GM18873 (cell line): ENCODE data around the gene CPNE2.
"Not testable (repeated sequence)": the region's sequence is repeated elsewhere in the genome, so short reads cannot be mapped to it uniquely, and the experiment has no call there.

Experiments used
- ATAC-seq: cut with Tn5 transposase; IDR thresholded peaks from one replicate; pipeline ENCODE4 v1.9.1; 2021; ENCODE audit warnings: mild to moderate bottlenecking, moderate library complexity, moderate number of reproducible peaks; ENCODE audit not compliant: unreplicated experiment, low FRiP score

CPNE2 gene

DNA sequence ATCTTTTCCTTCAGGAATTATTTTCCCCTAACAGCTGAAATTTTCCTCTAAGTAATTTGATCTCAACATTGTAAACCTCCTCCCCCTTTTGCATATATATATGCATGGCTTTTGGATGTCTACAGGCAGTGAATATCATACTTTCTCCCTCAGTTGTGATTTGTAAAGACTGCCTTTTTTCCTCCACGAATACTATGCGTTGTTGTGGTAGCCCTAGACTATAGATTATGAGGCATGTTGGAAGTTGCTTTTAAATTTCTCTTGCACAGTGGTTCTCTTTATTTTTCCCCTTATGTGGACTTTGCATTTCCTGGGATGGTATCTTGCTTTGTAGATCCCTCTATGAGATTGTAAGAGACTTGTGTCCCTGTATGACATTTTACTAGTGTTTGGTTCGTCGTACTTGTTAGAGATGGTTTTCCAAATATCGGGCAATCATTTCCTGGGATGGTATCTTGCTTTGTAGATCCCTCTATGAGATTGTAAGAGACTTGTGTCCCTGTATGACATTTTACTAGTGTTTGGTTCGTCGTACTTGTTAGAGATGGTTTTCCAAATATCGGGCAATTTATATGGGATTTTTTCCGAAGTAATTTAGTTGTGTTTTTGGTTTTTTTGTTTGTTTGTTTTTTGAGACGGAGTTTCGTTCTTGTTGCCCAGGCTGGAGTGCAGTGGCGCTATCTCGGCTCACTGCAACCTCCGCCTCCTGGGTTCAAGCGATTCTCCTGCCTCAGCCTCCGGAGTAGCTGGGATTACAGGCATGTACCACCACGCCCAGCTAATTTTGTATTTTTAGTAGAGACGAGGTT lies 95.7 kb downstream of the CPNE2 start:
- not testable (repeated sequence) for ATAC-seq

DNA sequence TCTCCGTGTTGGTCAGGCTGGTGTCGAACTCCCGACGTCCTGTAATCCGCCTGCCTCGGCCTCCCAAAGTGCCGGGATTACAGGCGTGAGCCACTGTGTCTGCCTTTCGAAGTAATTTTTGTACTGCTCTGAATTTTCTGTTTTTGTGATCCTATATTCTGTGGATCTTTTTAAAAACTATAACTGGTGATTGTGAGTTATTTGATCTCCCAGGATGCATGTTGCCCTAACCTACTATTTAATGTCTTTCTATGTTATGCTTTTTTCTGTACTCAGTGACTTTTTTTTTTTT lies 96.3 kb downstream of the CPNE2 start:
- ATAC-seq: no peak

DNA sequence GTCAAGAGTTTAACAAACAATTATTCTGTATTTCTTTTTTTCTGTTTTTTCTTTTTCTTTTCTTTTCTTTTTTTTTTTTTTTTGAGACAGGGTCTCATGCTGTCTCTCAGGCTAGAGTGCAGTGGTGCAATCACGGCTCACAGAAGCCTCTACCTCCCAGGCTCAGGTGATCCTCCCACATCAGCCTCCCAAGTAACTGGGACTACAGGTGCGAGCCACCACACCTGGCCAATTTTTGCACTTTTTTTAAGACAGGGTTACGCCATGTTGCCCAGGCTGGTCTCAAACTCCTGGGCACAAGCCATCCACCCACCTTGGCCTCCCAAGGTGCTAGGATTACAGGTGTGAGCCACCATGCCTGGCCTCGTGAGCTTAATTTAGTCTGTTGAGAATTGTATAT lies 97.1 kb downstream of the CPNE2 start:
- not testable (repeated sequence) for ATAC-seq

DNA sequence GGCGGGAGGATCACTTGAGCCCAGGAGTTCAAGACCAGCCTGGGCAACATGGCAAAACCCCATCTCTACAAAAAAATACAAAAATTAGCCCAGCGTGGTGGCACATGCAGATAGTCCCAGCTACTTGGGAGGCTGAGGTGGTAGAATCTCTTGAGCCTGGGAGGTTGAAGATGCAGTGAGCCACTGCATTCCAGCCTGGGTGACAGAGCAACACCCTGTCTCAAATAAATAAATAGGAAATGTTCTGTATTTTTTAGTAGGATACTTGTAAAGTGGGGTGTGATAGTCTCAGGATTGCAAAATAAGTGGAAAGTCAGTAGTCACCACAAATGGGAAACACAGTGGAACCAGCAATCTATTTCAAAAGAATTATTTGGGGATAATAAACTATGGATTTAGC lies 97.8 kb downstream of the CPNE2 start:
- ATAC-seq: no peak

DNA sequence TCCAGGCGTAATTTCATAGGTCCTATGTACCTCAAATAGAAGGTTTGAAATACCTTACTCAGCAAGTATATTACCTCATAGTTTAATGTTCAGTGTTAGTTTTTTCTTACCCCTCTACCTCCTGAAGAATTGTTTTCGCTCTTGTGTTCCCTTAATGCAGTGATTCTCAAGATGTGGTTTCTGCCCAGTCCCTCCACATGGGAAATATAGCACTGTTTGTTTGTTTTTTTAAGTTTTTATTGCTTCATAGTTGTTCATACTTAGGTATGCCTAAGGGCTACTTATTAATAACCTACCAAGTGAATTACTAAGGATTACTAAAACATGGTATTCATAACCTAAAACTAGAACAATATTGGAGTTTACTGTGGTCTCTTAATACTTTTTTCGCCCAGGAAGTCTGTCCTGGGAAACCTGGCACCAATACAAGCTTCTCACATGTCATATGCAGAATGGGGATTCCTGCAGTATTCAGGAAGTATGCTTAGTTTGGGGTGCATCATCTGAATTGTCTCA lies 98.7 kb downstream of the CPNE2 start:
- ATAC-seq: no peak

DNA sequence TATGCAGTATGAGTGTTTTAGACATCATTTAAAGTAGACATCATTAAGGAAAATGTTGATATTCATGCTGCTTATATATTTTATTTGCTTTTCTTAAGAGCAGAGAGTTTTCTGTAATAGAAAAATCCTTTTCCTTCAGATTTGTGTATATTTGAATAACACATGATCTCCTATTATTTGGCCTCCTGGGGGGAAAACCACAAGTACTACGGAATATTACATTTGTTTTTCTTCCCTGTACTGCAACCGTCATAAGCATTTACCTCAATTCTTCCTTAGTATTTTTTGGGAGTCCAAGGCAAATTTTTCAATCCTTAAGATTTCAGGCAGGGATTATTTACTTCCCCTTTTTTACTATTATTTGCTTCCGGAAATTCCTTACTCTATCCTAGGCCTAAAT lies 99.8 kb downstream of the CPNE2 start:
- ATAC-seq: no peak

DNA sequence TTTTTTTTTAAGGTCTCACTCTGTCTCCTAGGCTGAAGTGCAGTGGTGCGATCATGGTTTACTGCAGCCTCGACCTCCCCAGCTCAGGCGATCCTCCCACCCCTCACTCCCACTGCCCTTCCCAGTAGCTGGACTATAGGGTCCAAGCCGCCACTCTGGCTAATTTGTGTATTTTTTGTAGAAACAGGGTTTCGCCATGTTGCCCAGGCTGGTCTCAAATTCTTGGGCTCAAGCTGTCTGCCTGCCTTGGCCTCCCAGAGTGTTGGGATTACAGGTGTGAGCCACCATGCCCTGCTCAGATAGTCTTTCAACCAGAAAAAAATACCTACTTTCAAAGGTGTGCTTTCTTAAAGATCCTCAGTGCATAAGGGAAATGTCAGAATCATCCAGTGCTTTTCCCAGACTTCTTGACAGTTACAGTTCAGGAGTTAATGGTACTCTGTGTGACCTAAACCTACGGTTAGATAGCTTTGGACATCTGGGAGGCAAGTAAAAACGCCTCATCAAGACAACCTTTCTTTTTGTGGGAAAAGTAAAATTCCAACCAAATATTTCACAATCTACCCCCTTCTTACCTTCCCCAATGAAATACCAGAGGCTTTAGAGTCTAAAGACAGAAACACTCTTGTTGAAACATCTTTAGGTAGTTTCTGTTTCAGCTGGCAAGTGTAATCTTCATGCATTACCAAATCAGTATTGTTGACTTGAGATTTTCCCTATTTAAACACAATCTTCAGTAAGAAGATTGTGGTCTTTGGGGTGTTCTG lies 100.5 kb downstream of the CPNE2 start:
- ATAC-seq: no peak

DNA sequence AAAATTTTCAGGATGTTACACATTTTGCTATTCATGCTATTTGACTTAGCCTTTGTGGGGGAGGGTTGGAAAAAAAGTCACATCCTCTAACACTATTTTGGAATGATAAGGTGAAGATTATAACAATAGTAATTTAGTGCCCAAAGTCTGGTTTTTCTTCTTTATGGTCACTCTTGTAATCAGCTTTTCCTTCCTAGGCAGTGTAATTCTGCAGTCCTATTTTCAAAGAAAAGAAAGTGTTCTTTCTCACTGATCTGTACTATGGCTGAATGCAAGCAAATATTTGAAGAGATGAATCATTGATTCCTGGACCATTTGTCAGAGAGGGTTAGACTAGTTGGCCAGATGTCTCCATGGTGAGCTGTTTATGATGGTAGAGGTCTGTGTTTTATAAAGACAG lies 102.1 kb downstream of the CPNE2 start:
- ATAC-seq: no peak

DNA sequence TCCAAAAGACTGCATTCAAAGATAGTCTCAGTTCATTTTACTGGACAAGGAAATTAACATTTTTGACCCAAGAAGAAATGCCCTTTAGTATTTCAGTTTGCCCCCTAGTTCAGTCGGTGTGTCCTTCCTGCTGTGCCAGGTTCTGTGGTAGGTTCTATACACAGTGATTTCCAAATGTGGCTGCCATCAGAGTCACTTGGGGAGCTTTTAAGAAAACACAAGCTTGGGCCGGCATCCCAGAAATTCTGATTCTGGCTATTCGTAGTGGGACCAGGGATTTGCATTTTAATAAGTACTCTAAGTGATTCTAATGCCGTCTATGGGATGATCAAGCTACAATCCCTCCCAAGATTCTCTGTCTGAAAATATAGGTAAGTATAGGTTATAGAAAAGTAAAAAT lies 103.9 kb downstream of the CPNE2 start:
- no peak for ATAC-seq

DNA sequence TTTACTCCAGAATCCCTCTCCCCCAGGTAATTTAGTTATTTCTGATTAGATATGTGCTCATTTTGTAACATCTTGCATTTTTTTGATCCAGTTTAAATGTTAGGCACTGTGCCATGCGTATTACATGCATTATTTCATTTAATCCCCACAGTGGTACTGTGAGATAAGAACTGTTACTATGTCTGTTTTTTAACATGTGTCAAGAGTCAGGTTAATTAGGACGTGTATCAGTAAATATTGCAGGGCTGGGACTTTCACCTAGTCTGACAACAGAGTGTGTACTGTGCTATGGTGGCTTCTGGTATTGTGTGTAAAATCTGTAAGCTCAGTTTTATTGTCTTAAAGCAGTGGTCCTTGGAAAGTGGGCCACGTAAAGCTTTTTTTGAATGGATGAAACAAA lies 104.4 kb downstream of the CPNE2 start:
- no peak for ATAC-seq
